Subcutaneous adipose tissue (tissue), 4 donors: ENCODE data around the gene PCBP3. TPM values are rescaled to one million over a fixed set of nuclear protein-coding genes. Genes with fewer than 3 reads are reported as not detected.

ENCODE experiments used
- CTCF ChIP-seq: fragments of 450-650 bp; IDR thresholded peaks from one replicate; pipeline ENCODE4 v1.5.1; 2016; ENCODE audit warnings: low read depth, mild to moderate bottlenecking, control low read depth, antibody characterized with exemption, moderate library complexity
- total RNA-seq, 4 donors: library from RNA; depleted of rRNA; stranded (reverse); fragments of >200 nt; gene quantifications; one replicate each; pipeline ENCODE4 v1.1.0, GENCODE V29; 2016

PCBP3 gene
- 10 to 100 TPM in 1 of 4 donors, 1 to 10 TPM in 3; 3.4 to 11.0 (median 5.7) TPM for total RNA-seq

DNA sequence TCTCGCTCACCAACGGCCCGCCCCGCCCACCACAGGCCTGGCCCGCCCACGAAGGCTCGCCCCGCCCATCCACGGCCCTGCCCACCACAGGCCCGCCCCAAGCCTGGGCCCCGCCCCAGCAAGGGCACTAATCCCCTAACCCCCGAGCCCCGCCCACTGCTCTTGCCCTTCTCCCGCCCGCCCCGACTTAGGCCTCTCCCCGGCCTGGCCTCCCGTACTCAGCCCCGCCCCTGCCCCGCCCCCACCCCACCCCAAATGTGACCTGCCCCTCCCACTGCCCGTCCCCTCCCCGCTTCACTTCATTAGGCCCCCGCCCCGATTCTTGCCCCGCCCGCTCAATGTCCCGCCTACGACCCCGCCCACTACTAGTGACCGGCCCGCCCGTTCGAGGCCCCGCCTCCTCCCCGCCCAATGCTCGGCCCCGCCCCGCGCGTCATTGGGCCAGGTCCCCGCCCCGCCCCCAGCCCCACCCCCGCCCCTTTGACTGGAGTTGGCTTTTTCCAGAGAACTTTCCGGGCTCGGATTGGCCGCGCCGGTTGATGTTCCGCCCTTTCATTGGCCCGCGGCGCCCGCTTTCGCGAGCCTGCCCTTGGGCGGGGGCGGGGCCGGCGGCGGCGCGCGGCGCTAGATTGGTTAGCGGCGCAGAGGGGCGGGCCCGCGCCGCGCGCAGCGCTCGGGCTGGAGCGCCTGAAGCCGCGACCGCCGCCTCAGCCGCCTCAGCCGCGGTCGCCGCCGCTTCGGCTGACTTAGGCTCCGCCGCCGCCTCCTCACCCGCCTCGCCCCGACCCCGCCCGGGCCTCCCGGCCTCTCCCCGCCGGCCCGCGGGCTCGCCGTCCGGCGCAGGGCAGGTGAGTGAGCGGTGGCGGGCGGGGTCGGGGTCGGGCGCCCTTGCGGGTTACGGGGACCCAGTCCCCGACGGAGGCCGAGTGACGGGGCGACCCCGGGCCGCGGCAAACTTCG is at the start of gene PCBP3:
Gene PCBP3 (plus strand): TSS at position 705 of the 960 bp plus-strand sequence. CDS start 206,361 bp downstream, outside the sequence.
- no peak for TF ChIP-seq CTCF

DNA sequence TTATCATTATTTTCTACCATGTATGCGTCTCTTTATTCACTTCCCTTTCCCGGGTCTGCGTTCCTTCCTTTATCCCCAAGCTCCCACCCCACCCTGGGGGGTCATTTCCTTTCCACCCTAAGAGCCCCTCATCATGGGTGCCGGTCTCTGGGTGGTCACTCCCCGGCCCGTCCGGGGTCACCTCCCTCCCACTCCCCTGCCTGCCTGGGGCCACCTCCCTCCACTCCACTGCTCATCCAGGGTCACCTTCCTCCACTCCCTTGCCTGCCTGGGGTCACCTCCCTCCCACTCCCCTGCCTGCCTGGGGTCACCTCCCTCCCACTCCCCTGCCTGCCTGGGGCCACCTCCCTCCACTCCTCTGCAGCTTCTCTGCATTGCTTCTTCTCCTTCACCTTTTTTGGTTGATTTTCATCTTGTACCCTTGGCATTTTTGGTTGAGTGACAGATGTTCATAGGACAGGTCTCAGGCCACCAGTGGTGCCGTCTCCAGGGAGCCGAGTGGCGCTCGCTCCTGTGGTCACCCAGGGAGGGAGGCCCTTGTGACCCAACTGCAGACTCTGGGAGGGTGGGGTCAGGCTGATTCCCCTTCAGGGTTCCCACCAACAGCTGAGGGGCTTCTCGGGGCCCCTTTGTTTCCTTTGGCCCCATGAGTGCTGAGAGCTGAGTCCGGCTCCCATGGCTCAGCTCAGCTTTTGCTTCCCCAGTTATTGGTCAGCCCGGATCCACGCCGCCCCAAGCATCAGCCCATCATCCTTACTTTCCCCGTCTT is 48.6 kb upstream of the PCBP3 start:
- TF ChIP-seq CTCF, result no peak

- TF ChIP-seq CTCF, result no peak
Observed at GRCh38 chr21:45595574-45596295, 47.8 kb upstream of the PCBP3 start.

GRCh38 chr21:45596704-45597318 is 46.7 kb upstream of the PCBP3 start:
- no peak for TF ChIP-seq CTCF

DNA sequence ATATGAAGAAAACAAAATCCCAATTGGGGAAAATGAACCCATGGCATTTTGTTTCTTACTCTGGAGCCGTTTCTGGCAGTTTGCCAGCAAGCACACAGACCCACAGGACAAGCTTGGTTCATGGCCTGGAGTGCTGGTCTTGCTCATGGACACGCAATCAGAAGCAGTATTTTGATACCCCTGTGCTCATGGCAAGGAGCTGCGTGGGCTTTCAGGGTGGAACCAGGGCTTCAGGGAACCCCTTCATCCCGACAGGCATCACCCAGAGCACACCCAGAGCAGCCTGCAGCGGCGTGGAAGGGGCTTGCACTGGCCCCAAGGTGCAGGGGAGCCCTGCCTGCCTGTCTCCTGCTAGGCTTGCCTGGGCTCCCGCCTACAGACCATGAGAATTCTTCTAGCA is 45.4 kb upstream of the PCBP3 start:
- TF ChIP-seq CTCF, result no peak

GRCh38 chr21:45598666-45599065 is 44.9 kb upstream of the PCBP3 start:
- no peak for TF ChIP-seq CTCF
